Heart left ventricle (tissue), 16 donors: ENCODE data around the gene LMBRD1. TPM values are rescaled to one million over a fixed set of nuclear protein-coding genes. Genes with fewer than 3 reads are reported as not detected.
A peak's percentile ranks its signal among the peaks of the same experiment; 100 is the strongest.

Experiments
- ATAC-seq, 4 donors: fragments of 200-7000 bp; cut with Tn5 transposase; one replicate each; pipeline ENCODE4 v1.9.1; 2020 to 2022; ENCODE audit warnings: moderate library complexity in 4 of 4, mild to moderate bottlenecking in 3 of 4, moderate number of reproducible peaks in 1 of 4
- DNase-seq, 5 donors: peaks; one replicate each; pipeline ENCODE4 v3.0.0-alpha.2; 2020
- H3K27ac ChIP-seq, 12 donors: fragments of 200-600 bp; sonication (generic) in 4 of 12; one replicate each; pipeline versions ENCODE4 v1.5.0 to v1.8.0; 2016 to 2022; ENCODE audit warnings: mild to moderate bottlenecking in 2 of 12
- H3K27me3 ChIP-seq, 9 donors: fragments of 200-600 bp; sonication (generic) in 2 of 9; one replicate each; pipeline versions ENCODE4 v1.5.1 to v1.8.0; 2016 to 2022; ENCODE audit warnings: mild to moderate bottlenecking in 3 of 9
- H3K36me3 ChIP-seq, 9 donors: fragments of 200-600 bp; sonication (generic) in 2 of 9; one replicate each; pipeline versions ENCODE4 v1.5.0 to v1.8.0; 2018 to 2022; ENCODE audit warnings: mild to moderate bottlenecking in 2 of 9
- H3K4me1 ChIP-seq, 12 donors: fragments of 200-600 bp; sonication (generic) in 4 of 12; one replicate each; pipeline versions ENCODE4 v1.5.0 to v1.8.0; 2016 to 2022; ENCODE audit warnings: mild to moderate bottlenecking in 3 of 12
- H3K4me3 ChIP-seq, 12 donors: fragments of 200-600 bp; sonication (generic) in 4 of 12; one replicate each; pipeline versions ENCODE4 v1.5.0 to v1.8.0; 2017 to 2022; ENCODE audit warnings: mild to moderate bottlenecking in 9 of 12, moderate library complexity in 4 of 12
- H3K9me3 ChIP-seq, 12 donors: fragments of 200-600 bp; sonication (generic) in 4 of 12; one replicate each; pipeline versions ENCODE4 v1.5.0 to v1.8.0; 2016 to 2022; ENCODE audit warnings: mild to moderate bottlenecking in 1 of 12
- POLR2A ChIP-seq, 2 donors: fragments of 450-650 bp; IDR thresholded peaks; one replicate each; pipeline ENCODE4 v1.6.1; 2017; ENCODE audit warnings: antibody characterized with exemption in 2 of 2, mild to moderate bottlenecking in 2 of 2, moderate library complexity in 2 of 2
- WGBS, 4 donors: extraction: QIAGEN DNeasy Blood & Tissue Kit in 2 of 4; methylation state at CpG; one replicate each; pipeline versions ENCODE4 v1.1.5 to v1.1.7; 2013 to 2018; 5-methylcytosine and 5-hydroxymethylcytosine counted together
- intact Hi-C, 10 donors: fragments of 100-400 bp; cut with DNase I; formaldehyde crosslinking; loops; one replicate each; pipeline versions ENCODE4 v1.11.1 to v1.14.2; 2022
- polyA plus RNA-seq, 2 donors: library from polyadenylated mRNA; stranded (reverse); fragments of 200-250 nt; gene quantifications; one replicate each; pipeline ENCODE4 v1.2.3, GENCODE V29; 2013
- total RNA-seq, 9 donors: library from RNA; depleted of rRNA in 2 of 9; stranded (reverse); fragments of >200 nt in 2 of 9; fragmentation: NEBNext Ultra II Directional in 3 of 9; extraction: Animal tissue kit (Norgen Biotek cat#: 25700) in 3 of 9; gene quantifications; one replicate each; pipeline versions ENCODE4 v1.1.0 to v1.2.4, GENCODE V29; 2016 to 2023
- TF ChIP-seq, protein P1 (sequence below), 12 donors: fragments of 200-600 bp; sonication (generic) in 4 of 12; IDR thresholded peaks; one replicate each; pipeline versions ENCODE4 v1.5.0 to v1.8.0; 2018 to 2022; ENCODE audit warnings: antibody characterized with exemption in 12 of 12, mild to moderate bottlenecking in 5 of 12
- donor health status: ischemic (EF 13 %, LVEDD 7.1; RV severe dilation, severe dysfunction).
- donor health status: healthy with polysubstance abuse.
- donor health status: DM: no; HTN: yes; CAD: no.
- donor health status: DM: no; HTN: no; CAD: no.
- donor health status: ischemic (EF 25% LVEDD 6.9; RV normal size, moderate dysfunction).
- donor health status: ischemic (EF 25% LVEDD 5.7; RV mildly dilated, moderate dysfunction).
- donor health status: healthy.
- donor health status: DM: yes; HTN: yes; CAD: no.
- donor health status: ischemic (EF 35%, LVEDD 5.7; RV mildly dilated, moderate dysfunction).
- donor health status: nonischemic (EF 11% LVEDD 7.7; RV severe dilation, severe dysfunction).
- donor health status: DM: yes; HTN: yes; CAD: no.
- donor health status: PGD.
- donor health status: ischemic (EF 29% LVEDD 5.4; RV normal size, mild dysfunction).
- donor health status: nonischemic (EF 23%, LVEDD 6.1; RV moderate dilation, normal function).

The LMBRD1 gene
- total and polyA plus RNA-seq, 11 donors = 37.0 to 53.6 (median 45.1) TPM

DNA sequence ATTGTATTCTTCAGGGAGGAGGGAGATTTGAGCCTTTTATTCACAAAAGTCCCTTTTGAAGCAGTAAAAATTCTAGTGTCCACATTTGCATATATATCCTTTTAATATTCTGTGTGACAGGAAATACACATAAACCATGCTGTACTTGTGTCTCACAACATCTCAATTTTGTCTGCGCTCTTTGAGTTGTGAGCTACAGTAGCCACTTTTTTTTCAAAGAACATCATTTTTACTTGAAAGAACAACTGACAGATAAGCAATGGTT is 21.3 kb downstream of the LMBRD1 start:
- DNase-seq = no peak
- H3K9me3 ChIP-seq = no peaks in the 10 kb centered on the region
- WGBS, 4 donors = 97 to 100% (median 99%) methylated on average over 1 of the region's 1 CpG
- TF ChIP-seq, protein P1, sequence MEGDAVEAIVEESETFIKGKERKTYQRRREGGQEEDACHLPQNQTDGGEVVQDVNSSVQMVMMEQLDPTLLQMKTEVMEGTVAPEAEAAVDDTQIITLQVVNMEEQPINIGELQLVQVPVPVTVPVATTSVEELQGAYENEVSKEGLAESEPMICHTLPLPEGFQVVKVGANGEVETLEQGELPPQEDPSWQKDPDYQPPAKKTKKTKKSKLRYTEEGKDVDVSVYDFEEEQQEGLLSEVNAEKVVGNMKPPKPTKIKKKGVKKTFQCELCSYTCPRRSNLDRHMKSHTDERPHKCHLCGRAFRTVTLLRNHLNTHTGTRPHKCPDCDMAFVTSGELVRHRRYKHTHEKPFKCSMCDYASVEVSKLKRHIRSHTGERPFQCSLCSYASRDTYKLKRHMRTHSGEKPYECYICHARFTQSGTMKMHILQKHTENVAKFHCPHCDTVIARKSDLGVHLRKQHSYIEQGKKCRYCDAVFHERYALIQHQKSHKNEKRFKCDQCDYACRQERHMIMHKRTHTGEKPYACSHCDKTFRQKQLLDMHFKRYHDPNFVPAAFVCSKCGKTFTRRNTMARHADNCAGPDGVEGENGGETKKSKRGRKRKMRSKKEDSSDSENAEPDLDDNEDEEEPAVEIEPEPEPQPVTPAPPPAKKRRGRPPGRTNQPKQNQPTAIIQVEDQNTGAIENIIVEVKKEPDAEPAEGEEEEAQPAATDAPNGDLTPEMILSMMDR (IDR thresholded peaks at IDR 0.05) = no peak
- no peak for TF ChIP-seq POLR2A (IDR thresholded peaks at IDR 0.05)
- intact Hi-C loops = no loop called here
- peaks cover 0 to 1% (median 0%) of the 10 kb centered on the region in 12 donors for H3K4me1 ChIP-seq
- ATAC-seq = no peak
- H3K4me3 ChIP-seq = no peak overlapping the region
- H3K36me3 ChIP-seq = peaks cover 0 to 30% (median 12%) of the 10 kb centered on the region in 9 donors
- no peak overlapping the region for H3K27ac ChIP-seq
- no peaks in the 10 kb centered on the region for H3K27me3 ChIP-seq

DNA sequence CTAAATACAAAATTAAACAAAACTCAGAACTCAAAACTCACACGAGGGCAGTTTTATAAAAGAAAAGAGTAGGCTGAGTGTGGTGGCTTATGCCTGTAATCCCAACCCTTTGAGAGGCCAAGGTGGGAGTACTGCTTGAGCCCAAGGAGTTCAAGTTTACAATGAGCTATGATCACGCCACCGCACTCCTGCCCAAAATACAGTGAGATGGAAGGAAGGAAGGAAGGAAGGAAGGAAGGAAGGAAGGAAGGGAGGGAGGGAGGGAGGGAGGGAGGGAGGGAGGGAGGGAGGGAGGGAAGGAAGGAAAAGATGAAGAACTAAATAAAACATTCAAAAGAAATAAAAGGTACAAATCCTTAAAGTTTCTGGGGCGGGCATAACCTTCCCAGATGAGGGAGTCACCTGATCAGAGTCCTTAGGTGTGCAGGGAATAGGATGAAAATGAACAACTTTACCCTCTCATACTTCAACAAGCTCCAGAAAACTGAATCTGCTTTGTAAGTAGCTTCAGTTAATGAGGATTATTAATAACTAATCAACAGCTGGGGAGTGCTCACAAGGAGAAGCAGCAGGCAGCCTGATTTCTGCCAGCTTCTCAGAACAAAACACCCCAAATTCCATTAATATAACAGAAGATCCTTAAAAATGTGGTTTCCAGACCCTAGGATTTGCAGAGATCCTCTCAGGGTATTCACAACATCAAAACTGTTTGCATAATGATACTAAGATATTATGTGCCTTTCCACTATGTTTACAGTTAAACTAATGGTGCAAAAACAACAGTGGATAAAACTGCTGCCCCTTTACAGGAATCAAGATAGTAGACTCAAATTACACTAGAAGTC is 21.8 kb downstream of the LMBRD1 start:
- no peak overlapping the region for H3K27ac ChIP-seq
- intact Hi-C loops = no loop called here
- ATAC-seq = no peak
- WGBS, 4 donors = 86 to 91% (median 90%) methylated on average over 4 of the region's 4 CpGs
- no peaks in the 10 kb centered on the region for H3K4me1 ChIP-seq
- no peaks in the 10 kb centered on the region for H3K9me3 ChIP-seq
- H3K27me3 ChIP-seq = no peaks in the 10 kb centered on the region
- H3K36me3 ChIP-seq = peaks cover 0 to 26% (median 12%) of the 10 kb centered on the region in 9 donors
- H3K4me3 ChIP-seq = no peak overlapping the region
- TF ChIP-seq, protein P1 (IDR thresholded peaks at IDR 0.05) = no peak
- TF ChIP-seq POLR2A (IDR thresholded peaks at IDR 0.05) = no peak
- no peak for DNase-seq

DNA sequence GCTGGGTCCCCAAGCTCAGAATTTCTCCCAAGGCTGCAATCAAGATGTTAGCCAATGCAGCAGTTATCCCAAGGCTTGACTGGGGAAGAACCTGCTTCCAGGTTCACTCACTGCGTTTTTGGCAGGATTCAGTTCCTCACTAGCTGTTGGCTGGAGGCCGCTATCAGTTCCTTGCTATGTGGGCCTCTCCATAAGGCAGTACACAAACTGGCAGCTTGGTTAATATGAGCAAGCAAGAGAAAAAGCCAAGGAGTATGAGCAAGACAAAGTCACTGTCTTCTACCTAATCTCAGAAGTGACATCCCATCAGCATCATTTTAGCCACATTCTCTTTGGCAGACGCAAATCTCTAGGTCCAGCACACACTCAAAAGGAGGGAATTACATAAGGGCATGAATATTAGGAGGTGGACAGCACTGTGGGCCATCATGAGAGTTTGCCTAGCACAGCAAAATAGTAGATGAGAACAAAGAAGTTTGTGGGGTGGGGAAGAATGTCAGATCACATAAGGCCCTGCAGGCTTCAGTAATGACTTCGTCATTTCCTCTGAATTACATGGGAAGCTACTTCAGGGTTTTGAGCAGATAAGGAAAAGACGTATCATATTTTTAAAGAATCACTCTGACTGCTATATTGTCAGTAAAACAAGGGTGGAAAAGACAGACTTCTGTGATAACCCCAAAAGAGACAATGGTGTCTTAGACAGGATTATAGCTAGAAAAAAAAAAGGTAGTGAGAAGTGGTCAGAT is 25.5 kb downstream of the LMBRD1 start:
- no peaks in the 10 kb centered on the region for H3K27me3 ChIP-seq
- WGBS, 4 donors = 76 to 89% (median 84%) methylated on average over 5 of the region's 5 CpGs
- DNase-seq (no peak), ATAC-seq (no peak)
- H3K27ac ChIP-seq = no peak overlapping the region
- no peaks in the 10 kb centered on the region for H3K9me3 ChIP-seq
- no peak for TF ChIP-seq POLR2A (IDR thresholded peaks at IDR 0.05)
- TF ChIP-seq, protein P1 (IDR thresholded peaks at IDR 0.05) = no peak
- H3K4me3 ChIP-seq = no peak overlapping the region
- no peaks in the 10 kb centered on the region for H3K4me1 ChIP-seq
- peaks cover 0 to 4% (median 0%) of the 10 kb centered on the region in 9 donors for H3K36me3 ChIP-seq
- intact Hi-C loops = no loop called here

DNA sequence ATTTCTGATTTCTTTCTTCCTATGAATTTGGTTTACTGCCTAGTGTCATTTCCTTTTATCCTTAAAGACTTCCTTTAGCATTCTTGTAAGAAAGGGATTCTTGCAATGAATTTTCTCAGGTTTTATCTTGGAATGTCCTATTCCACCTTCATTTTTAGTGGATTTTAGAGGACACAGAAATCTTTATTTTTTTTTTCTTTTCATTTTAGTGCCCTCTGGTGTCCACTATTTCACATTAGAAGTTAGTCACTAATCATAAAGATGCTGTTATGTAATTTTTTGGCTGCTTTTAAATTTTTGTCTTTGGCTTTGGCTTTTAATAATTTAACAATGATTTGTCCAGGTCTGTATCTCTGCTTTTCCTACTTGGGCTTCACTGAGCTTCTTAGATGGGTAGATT is 28.1 kb downstream of the LMBRD1 start:
- no peaks in the 10 kb centered on the region for H3K9me3 ChIP-seq
- DNase-seq (no peak), ATAC-seq (no peak)
- H3K4me3 ChIP-seq = no peak overlapping the region
- H3K36me3 ChIP-seq = peaks cover 0 to 4% (median 0%) of the 10 kb centered on the region in 9 donors
- no peaks in the 10 kb centered on the region for H3K4me1 ChIP-seq
- no peak overlapping the region for H3K27ac ChIP-seq
- intact Hi-C loops = no loop called here
- H3K27me3 ChIP-seq = no peaks in the 10 kb centered on the region
- TF ChIP-seq POLR2A (IDR thresholded peaks at IDR 0.05) = no peak
- TF ChIP-seq, protein P1 (IDR thresholded peaks at IDR 0.05) = peak in 2 of 12 donors; percentile 10 to 14
